ENCODE data around the gene FXYD5. TPM values are rescaled to one million over a fixed set of nuclear protein-coding genes. Genes with fewer than 3 reads are reported as not detected.

Gene FXYD5
- total and polyA plus RNA-seq, 2 donors (not counting 3 experiments of a cell fraction or from before 2014, with no cell fraction given): 223 to 290 TPM

DNA sequence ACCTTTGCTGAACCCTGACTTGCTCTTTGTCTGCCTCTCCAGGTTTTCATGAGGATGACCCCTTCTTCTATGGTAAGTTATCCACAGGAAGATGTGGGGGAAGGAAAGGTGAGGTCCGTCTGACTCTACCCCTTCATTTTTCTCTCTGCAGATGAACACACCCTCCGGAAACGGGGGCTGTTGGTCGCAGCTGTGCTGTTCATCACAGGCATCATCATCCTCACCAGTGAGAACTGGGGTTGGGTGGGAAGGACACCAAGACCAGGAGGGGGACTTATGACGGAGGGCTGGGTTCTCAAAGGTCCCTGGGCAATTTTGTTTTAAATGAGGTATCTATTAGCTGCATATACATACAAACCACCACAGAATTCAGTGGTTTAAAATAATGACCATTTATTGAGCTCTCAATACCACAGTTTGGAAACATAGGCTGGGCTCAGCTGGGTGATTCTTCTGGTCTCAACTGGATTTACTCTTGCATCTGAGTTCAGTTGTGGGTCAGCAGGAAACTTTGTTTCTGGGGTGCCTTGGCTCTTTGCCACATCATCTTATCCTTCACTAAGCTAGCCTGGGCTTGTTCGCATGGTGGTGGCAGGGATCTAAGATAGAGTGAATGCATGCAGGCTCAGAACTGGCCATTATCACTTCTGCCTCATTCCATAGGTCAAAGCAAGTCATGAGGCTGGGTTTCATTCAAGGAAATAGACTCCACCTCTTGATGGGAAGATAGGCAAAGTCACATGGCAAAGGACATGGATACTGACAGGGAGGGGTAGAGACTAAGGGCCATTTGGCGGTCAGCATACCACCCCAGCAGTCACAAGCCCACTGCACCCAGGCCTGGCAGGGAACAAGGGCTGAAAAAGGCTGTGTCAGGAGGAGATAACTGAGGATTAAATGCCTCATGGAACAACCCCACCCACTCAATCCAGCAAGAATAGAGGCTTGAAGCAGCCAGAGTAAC lies 11.8 kb downstream of the FXYD5 start:
- H3K27ac ChIP-seq (ENCODE audit: insufficient read depth, low read depth, low read length): no peak overlapping the region
- ChIA-PET CTCF (no interaction called here), POLR2A (interaction anchor here (0.5 kb wide), 1 partner anchor 122 kb away, joined by 3 read pairs; no protein-coding TSS in a partner anchor)
- intact Hi-C loops (cut with micrococcal nuclease) (no loop called here), dilution Hi-C loops (cut with MboI; ENCODE audit: extremely low pct_ligation_motif_present, low sequenced_read_pairs) (no loop called here)
- no peak overlapping the region for H3K9ac ChIP-seq (replicated peaks; ENCODE audit: extremely low read depth, insufficient read depth, low read length)
- no peaks in the 10 kb centered on the region for H3K27me3 ChIP-seq (ENCODE audit: control insufficient read depth in 2 of 2, insufficient read depth in 2 of 2, low read length in 2 of 2)
- BruUV-seq (replicated peaks): no TSS peak
- H3K4me1 ChIP-seq (ENCODE audit: control insufficient read depth, extremely low read depth, insufficient read depth, low read length): no peaks in the 10 kb centered on the region
- H3K9me3 ChIP-seq (replicated peaks; ENCODE audit: control insufficient read depth, insufficient read depth, low read length): peaks cover 5% of the 10 kb centered on the region
- no peak overlapping the region for H2AFZ ChIP-seq (ENCODE audit: low read depth, low read length)
- H3K9me1 ChIP-seq (replicated peaks; ENCODE audit: control insufficient read depth, extremely low read depth, insufficient read depth, low read length): no peaks in the 10 kb centered on the region
- DNase-seq (ENCODE audit: low read depth, low spot score) (no peak), FAIRE-seq (no peak)
- no peaks in the 10 kb centered on the region for H4K20me1 ChIP-seq (replicated peaks; ENCODE audit: control insufficient read depth, extremely low read depth, insufficient read depth, low read length)
- no peak overlapping the region for H3K4me2 ChIP-seq (ENCODE audit: insufficient read depth, low read length)
- H3K36me3 ChIP-seq (ENCODE audit: control insufficient read depth in 2 of 2, extremely low read depth in 1 of 2, insufficient read depth in 2 of 2, low read length in 2 of 2): peaks cover 25 to 30% of the 10 kb centered on the region in 2 experiments
- TF ChIP-seq, protein P1, sequence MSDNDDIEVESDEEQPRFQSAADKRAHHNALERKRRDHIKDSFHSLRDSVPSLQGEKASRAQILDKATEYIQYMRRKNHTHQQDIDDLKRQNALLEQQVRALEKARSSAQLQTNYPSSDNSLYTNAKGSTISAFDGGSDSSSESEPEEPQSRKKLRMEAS (IDR thresholded peaks at IDR 0.05; ENCODE audit: insufficient read depth, insufficient read length): no peak
- TF ChIP-seq EZH2 (IDR thresholded peaks at IDR 0.05; ENCODE audit: borderline replicate concordance, low read depth, low read length, severe bottlenecking) (no peak), POLR2A (IDR thresholded peaks at IDR 0.05; ENCODE audit: low read depth, low read length) (no peak), GATA2 (IDR thresholded peaks at IDR 0.05; ENCODE audit: insufficient read depth, insufficient read length, low read depth, low read length) (no peak), POLR2AphosphoS5 (IDR thresholded peaks at IDR 0.05; ENCODE audit: insufficient read depth, low read depth, low read length) (no peak)
- TF ChIP-seq, protein P2, sequence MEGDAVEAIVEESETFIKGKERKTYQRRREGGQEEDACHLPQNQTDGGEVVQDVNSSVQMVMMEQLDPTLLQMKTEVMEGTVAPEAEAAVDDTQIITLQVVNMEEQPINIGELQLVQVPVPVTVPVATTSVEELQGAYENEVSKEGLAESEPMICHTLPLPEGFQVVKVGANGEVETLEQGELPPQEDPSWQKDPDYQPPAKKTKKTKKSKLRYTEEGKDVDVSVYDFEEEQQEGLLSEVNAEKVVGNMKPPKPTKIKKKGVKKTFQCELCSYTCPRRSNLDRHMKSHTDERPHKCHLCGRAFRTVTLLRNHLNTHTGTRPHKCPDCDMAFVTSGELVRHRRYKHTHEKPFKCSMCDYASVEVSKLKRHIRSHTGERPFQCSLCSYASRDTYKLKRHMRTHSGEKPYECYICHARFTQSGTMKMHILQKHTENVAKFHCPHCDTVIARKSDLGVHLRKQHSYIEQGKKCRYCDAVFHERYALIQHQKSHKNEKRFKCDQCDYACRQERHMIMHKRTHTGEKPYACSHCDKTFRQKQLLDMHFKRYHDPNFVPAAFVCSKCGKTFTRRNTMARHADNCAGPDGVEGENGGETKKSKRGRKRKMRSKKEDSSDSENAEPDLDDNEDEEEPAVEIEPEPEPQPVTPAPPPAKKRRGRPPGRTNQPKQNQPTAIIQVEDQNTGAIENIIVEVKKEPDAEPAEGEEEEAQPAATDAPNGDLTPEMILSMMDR (IDR thresholded peaks at IDR 0.05; ENCODE audit: extremely low read depth in 1 of 2, insufficient read depth in 1 of 2, low read depth in 1 of 2, low read length in 2 of 2): no peak
- H3K79me2 ChIP-seq (ENCODE audit: control insufficient read depth, insufficient read depth, low read length): peaks cover 6% of the 10 kb centered on the region
- no peak overlapping the region for H3K4me3 ChIP-seq (replicated peaks in 1 of 3; ENCODE audit: insufficient read depth in 1 of 3, low read depth in 1 of 3, low read length in 3 of 3)

Measured in endothelial cell of umbilical vein (primary cell).